Measurements from ENCODE around the gene UBA1. TPM values are rescaled to one million over a fixed set of nuclear protein-coding genes. Genes with fewer than 3 reads are reported as not detected.
A peak's percentile ranks its signal among the peaks of the same experiment; 100 is the strongest.

Gene UBA1
- total and polyA plus RNA-seq, 2 of the 13 experiments (the other 11 are each of a cell fraction or from before 2014, with no cell fraction given) = 93.3 to 129 TPM

- TF ChIP-seq KDM6A (CRISPR knock-in tag; IDR thresholded peaks at IDR 0.05; ENCODE audit: low read depth) = no peak
- no peak for TF ChIP-seq ZNF567 (CRISPR knock-in tag; IDR thresholded peaks at IDR 0.05; ENCODE audit: borderline replicate concordance)
- TF ChIP-seq ZNF468 (CRISPR knock-in tag; IDR thresholded peaks at IDR 0.05) = no peak
- no peak for TF ChIP-seq ZGPAT (CRISPR knock-in tag; IDR thresholded peaks at IDR 0.05)
- no peak for TF ChIP-seq ZNF672 (CRISPR knock-in tag; IDR thresholded peaks at IDR 0.05)
- TF ChIP-seq HHEX (CRISPR knock-in tag; IDR thresholded peaks at IDR 0.05) = no peak
- no peak for TF ChIP-seq POGZ (CRISPR knock-in tag; IDR thresholded peaks at IDR 0.05)
- TF ChIP-seq ZNF337 (CRISPR knock-in tag; IDR thresholded peaks at IDR 0.05; ENCODE audit: borderline replicate concordance, low read depth) = no peak
- TF ChIP-seq SMAD1 (CRISPR knock-in tag; IDR thresholded peaks at IDR 0.05; ENCODE audit: borderline replicate concordance, low read depth) = no peak
- no peak for TF ChIP-seq PHF20 (CRISPR knock-in tag; IDR thresholded peaks at IDR 0.05)
- no peak for TF ChIP-seq ZNF414 (CRISPR knock-in tag; IDR thresholded peaks at IDR 0.05)
- TF ChIP-seq MIXL1 (CRISPR knock-in tag; IDR thresholded peaks at IDR 0.05) = no peak
- TF ChIP-seq ZNF615 (CRISPR knock-in tag; IDR thresholded peaks at IDR 0.05; ENCODE audit: borderline replicate concordance) = no peak
- no peak for TF ChIP-seq ARID4A (CRISPR knock-in tag; IDR thresholded peaks at IDR 0.05; ENCODE audit: borderline replicate concordance)
- no peak for TF ChIP-seq FIP1L1 (IDR thresholded peaks at IDR 0.05; ENCODE audit: borderline replicate concordance, insufficient read depth, low read depth, low read length)
- TF ChIP-seq ATAD3A (CRISPR knock-in tag; IDR thresholded peaks at IDR 0.05) = no peak
- peak; percentile 61; the same call in 1 of the 2 replicates for TF ChIP-seq GATAD1 (CRISPR knock-in tag; IDR thresholded peaks at IDR 0.05)
- TF ChIP-seq ZBTB25 (CRISPR knock-in tag; IDR thresholded peaks at IDR 0.05) = 0 out of 2 replicates have a peak, but pooled peaks have one; percentile 26
These were observed 24.8 kb downstream of the UBA1 start, which contains the start of gene CDK16 (continued) for GRCh38 chrX:47218280-47218919.
